PC-3 (cell line): ENCODE results near the gene ZIM2. TPM values are rescaled to one million over a fixed set of nuclear protein-coding genes. Genes with fewer than 3 reads are reported as not detected.

Experiments
- ATAC-seq: fragments of 200-7000 bp; cut with Tn5 transposase; 2 replicates; pipeline ENCODE4 v1.9.1; 2020; ENCODE audit warnings: mild to moderate bottlenecking, moderate library complexity
- BruUV-seq: library from RNA; stranded (reverse); fragments of 400-500 nt; replicated peaks from 2 replicates; lab custom pipeline; 2021; lab: Mats Ljungman, UMichigan
- CTCF ChIA-PET: fragments of 300-600 bp; sonication (Branson Sonifier 250); formaldehyde crosslinking; loops from one replicate; lab custom pipeline; 2022; ENCODE audit warnings: antibody characterized with exemption; lab: Charles Lee
- POLR2A ChIA-PET: fragments of 300-600 bp; sonication (Branson Sonifier 250); formaldehyde crosslinking; loops from one replicate; lab custom pipeline; 2022; ENCODE audit warnings: antibody characterized with exemption; ENCODE audit not compliant: unreplicated experiment; lab: Charles Lee
- DNase-seq: peaks from one replicate; pipeline ENCODE4 v3.0.0-alpha.2; 2015
- H2AFZ ChIP-seq: fragments of 300-600 bp; sonication (generic); 2 replicates; pipeline ENCODE4 v1.6.0; 2016; ENCODE audit warnings: antibody characterized with exemption, low read length
- H3F3A ChIP-seq: fragments of 300-600 bp; sonication (generic); one replicate; pipeline ENCODE4 v1.6.0; 2017; ENCODE audit warnings: antibody characterized with exemption, low read length, control low read depth, mild to moderate bottlenecking; ENCODE audit not compliant: unreplicated experiment
- H3K27ac ChIP-seq: fragments of 300-600 bp; sonication (generic); 2 replicates; pipeline ENCODE4 v1.5.1; 2016; ENCODE audit warnings: mild to moderate bottlenecking, low read length
- H3K27me3 ChIP-seq: fragments of 300-600 bp; sonication (generic); 2 replicates; pipeline ENCODE4 v1.6.1; 2016; ENCODE audit warnings: low read length, mixed read lengths
- H3K36me3 ChIP-seq: fragments of 300-600 bp; sonication (generic); 2 replicates; pipeline ENCODE4 v1.6.1; 2016; ENCODE audit warnings: low read depth, mixed run types, low read length, mixed read lengths
- H3K4me1 ChIP-seq: fragments of 300-600 bp; sonication (generic); 2 replicates; pipeline ENCODE4 v1.5.1; 2016; ENCODE audit warnings: low read length; ENCODE audit not compliant: insufficient read depth
- H3K4me2 ChIP-seq: fragments of 300-600 bp; sonication (generic); 2 replicates; pipeline ENCODE4 v1.6.0; 2016; ENCODE audit warnings: low read length
- H3K4me3 ChIP-seq: fragments of 300-600 bp; sonication (generic); 2 replicates; pipeline ENCODE4 v1.5.1; 2016; ENCODE audit warnings: mild to moderate bottlenecking, low read length, mixed read lengths
- H3K79me2 ChIP-seq: fragments of 300-600 bp; sonication (generic); 2 replicates; pipeline ENCODE4 v1.6.1; 2017; ENCODE audit warnings: low read length, mixed read lengths
- H3K9ac ChIP-seq: fragments of 300-600 bp; sonication (generic); 2 replicates; pipeline ENCODE4 v1.6.0; 2016; ENCODE audit warnings: mild to moderate bottlenecking, low read length
- H3K9me2 ChIP-seq: fragments of 300-600 bp; sonication (generic); replicated peaks from 2 replicates; pipeline ENCODE4 v1.6.1; 2016; ENCODE audit warnings: mixed run types, low read length, mixed read lengths
- H3K9me3 ChIP-seq: fragments of 300-600 bp; sonication (generic); 2 replicates; pipeline ENCODE4 v1.6.1; 2016; ENCODE audit warnings: low read length, mixed read lengths
- H4K20me1 ChIP-seq: fragments of 300-600 bp; sonication (generic); 2 replicates; pipeline ENCODE4 v1.6.1; 2016; ENCODE audit warnings: low read length, mixed read lengths
- EZH2 ChIP-seq: fragments of 300-600 bp; sonication (generic); IDR thresholded peaks from one replicate; pipeline ENCODE4 v1.6.1; 2017; ENCODE audit warnings: antibody characterized with exemption, mild to moderate bottlenecking, low read length; ENCODE audit not compliant: unreplicated experiment
- EZH2phosphoT487 ChIP-seq: fragments of 300-600 bp; sonication (generic); IDR thresholded peaks from 2 replicates; pipeline ENCODE4 v1.6.1; 2018; ENCODE audit warnings: mild to moderate bottlenecking, antibody characterized with exemption, low read length, borderline replicate concordance
- intact Hi-C: fragments of 100-400 bp; cut with micrococcal nuclease; formaldehyde crosslinking; loops from 2 replicates; pipeline ENCODE4 v1.9.0; 2023
- total RNA-seq: library from RNA; depleted of rRNA; stranded (reverse); fragments of >200 nt; gene quantifications from 2 replicates; pipeline ENCODE4 v1.2.3, GENCODE V29; 2014
- TF ChIP-seq, protein P1 (sequence below): fragments of 300-600 bp; sonication (generic); conservative IDR thresholded peaks from 2 replicates; pipeline ENCODE4 v1.5.1; 2017; ENCODE audit warnings: antibody characterized with exemption, low read depth, mild to moderate bottlenecking, low read length

Gene ZIM2
- total RNA-seq, 1 experiment from 2014 or later = not detected

DNA sequence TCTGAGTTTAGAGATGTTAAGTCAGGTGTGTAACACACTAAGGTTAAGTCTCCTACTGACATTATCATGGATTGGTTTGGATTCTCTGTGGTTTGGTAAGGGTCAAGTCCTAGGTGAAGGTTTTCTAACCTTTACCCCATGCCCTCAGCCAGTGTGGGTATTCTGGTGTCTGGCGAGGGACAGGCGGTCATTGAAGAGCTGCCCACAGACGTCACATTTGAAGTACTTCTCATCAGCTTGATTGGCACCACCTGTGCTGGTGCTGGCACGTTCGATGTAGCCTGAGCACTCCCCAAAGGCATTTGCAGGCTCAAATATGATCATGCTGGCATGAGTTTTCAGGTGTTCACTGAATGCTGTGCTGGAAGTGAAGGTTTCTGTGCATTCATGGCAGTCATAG is 27.0 kb downstream of the ZIM2 start:
- H3K27me3 ChIP-seq = no peaks in the 10 kb centered on the region
- H3F3A ChIP-seq = no peaks in the 10 kb centered on the region
- peaks cover 4% of the 10 kb centered on the region; the same call in 1 of the 2 replicates for H3K36me3 ChIP-seq
- DNase-seq = no peak
- no peak overlapping the region for H2AFZ ChIP-seq
- no peak overlapping the region for H3K9ac ChIP-seq
- CTCF ChIA-PET = no interaction called here
- POLR2A ChIA-PET = no interaction called here
- no peak for ATAC-seq
- no peak overlapping the region for H3K4me3 ChIP-seq
- H3K4me2 ChIP-seq = no peak overlapping the region
- peaks cover 48% of the 10 kb centered on the region for H3K9me3 ChIP-seq
- H3K4me1 ChIP-seq = no peaks in the 10 kb centered on the region
- no peak for TF ChIP-seq EZH2
- TF ChIP-seq, protein P1, sequence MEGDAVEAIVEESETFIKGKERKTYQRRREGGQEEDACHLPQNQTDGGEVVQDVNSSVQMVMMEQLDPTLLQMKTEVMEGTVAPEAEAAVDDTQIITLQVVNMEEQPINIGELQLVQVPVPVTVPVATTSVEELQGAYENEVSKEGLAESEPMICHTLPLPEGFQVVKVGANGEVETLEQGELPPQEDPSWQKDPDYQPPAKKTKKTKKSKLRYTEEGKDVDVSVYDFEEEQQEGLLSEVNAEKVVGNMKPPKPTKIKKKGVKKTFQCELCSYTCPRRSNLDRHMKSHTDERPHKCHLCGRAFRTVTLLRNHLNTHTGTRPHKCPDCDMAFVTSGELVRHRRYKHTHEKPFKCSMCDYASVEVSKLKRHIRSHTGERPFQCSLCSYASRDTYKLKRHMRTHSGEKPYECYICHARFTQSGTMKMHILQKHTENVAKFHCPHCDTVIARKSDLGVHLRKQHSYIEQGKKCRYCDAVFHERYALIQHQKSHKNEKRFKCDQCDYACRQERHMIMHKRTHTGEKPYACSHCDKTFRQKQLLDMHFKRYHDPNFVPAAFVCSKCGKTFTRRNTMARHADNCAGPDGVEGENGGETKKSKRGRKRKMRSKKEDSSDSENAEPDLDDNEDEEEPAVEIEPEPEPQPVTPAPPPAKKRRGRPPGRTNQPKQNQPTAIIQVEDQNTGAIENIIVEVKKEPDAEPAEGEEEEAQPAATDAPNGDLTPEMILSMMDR = no peak
- TF ChIP-seq EZH2phosphoT487 = no peak
- H3K27ac ChIP-seq = no peak overlapping the region
- no peaks in the 10 kb centered on the region for H3K9me2 ChIP-seq
- intact Hi-C loops = no loop called here
- no peaks in the 10 kb centered on the region for H4K20me1 ChIP-seq
- no peaks in the 10 kb centered on the region for H3K79me2 ChIP-seq
- BruUV-seq = no TSS peak

DNA sequence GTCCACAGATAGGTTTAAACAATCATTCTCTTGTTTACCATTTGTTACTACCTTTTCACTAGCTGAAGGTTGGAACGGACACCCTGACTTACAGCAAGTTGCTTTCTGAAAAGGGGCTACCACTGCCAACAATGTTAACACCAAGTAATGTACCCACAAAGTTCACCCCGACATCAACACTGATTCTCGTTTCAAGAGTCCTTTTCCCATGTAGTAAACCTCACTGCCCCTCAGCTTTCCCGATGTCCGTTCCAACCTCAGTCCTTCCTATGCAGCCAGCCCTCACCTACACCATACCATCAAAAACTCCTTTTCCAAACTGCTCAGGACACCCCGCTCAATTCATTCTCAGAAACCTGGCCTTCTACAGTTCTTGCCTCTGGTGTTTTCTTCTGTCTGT is 29.0 kb downstream of the ZIM2 start:
- TF ChIP-seq, protein P1 = no peak
- TF ChIP-seq EZH2 = no peak
- TF ChIP-seq EZH2phosphoT487 = no peak
- no peak overlapping the region for H3K9ac ChIP-seq
- H2AFZ ChIP-seq = no peak overlapping the region
- H3K4me3 ChIP-seq = no peak overlapping the region
- H3K79me2 ChIP-seq = no peaks in the 10 kb centered on the region
- H3K9me2 ChIP-seq = no peaks in the 10 kb centered on the region
- H3K27me3 ChIP-seq = no peaks in the 10 kb centered on the region
- no TSS peak for BruUV-seq
- DNase-seq (no peak), ATAC-seq (no peak)
- H3K27ac ChIP-seq = no peak overlapping the region
- H3K4me1 ChIP-seq = no peaks in the 10 kb centered on the region
- CTCF ChIA-PET = no interaction called here
- H3K4me2 ChIP-seq = no peak overlapping the region
- H3K9me3 ChIP-seq = peaks cover 48% of the 10 kb centered on the region
- no peaks in the 10 kb centered on the region for H3K36me3 ChIP-seq
- POLR2A ChIA-PET = no interaction called here
- no peaks in the 10 kb centered on the region for H3F3A ChIP-seq
- H4K20me1 ChIP-seq = no peaks in the 10 kb centered on the region
- intact Hi-C loops = no loop called here

DNA sequence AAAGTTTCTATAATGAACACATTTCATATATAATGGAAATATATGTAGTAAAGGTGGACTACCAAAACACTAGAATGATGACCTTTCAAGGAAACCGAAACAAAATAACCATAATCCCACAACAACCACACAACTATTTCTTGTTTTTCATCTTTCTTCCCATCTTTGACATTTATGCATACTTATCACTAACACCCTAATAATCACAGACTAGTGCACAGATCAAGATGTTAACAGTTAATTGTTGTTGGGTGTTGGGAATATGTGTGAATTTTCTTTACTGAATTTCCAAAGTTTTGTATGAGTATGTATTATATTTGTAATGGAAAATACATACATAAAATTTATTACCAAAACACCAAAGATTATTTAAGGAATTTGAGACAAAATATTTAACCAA is 30.3 kb downstream of the ZIM2 start:
- no TSS peak for BruUV-seq
- Histone ChIP-seq H3K27ac (no peak overlapping the region), H4K20me1 (no peaks in the 10 kb centered on the region), H3K9ac (no peak overlapping the region), H3K27me3 (no peaks in the 10 kb centered on the region), H3K4me1 (no peaks in the 10 kb centered on the region), H3K9me2 (no peaks in the 10 kb centered on the region), H3K36me3 (no peaks in the 10 kb centered on the region), H3K79me2 (no peaks in the 10 kb centered on the region), H2AFZ (no peak overlapping the region), H3K4me3 (no peak overlapping the region), H3F3A (no peaks in the 10 kb centered on the region), H3K9me3 (peaks cover 50% of the 10 kb centered on the region), H3K4me2 (no peak overlapping the region)
- TF ChIP-seq EZH2phosphoT487 (no peak), EZH2 (no peak)
- TF ChIP-seq, protein P1 = no peak
- intact Hi-C loops = no loop called here
- no peak for ATAC-seq
- ChIA-PET POLR2A (no interaction called here), CTCF (no interaction called here)
- no peak for DNase-seq
